Measurements from ENCODE around the gene DOCK2. TPM values are rescaled to one million over a fixed set of nuclear protein-coding genes. Genes with fewer than 3 reads are reported as not detected.

Gene DOCK2
- total and polyA plus RNA-seq, 9 of the 15 experiments (the other 6 are each of a cell fraction or from before 2014, with no cell fraction given): 4.5 to 42.6 (median 20.5) TPM

GRCh38 chr5:169745441-169746146 lies 108.5 kb downstream of the DOCK2 start:
- H3K9ac ChIP-seq (ENCODE audit: insufficient read depth in 1 of 2, low read depth in 2 of 2, low read length in 2 of 2): peak overlapping the region; percentile 9 to 56; a peak in 3 of 4 replicates
- ChIA-PET CTCF (ENCODE audit: low intra/inter-chr PET ratio) (no interaction called here), POLR2A (interaction anchor here (1.5 kb wide), 1 partner anchor 8 kb away, joined by 3 read pairs; no protein-coding TSS in a partner anchor)
- no peaks in the 10 kb centered on the region for H3K79me2 ChIP-seq (ENCODE audit: control insufficient read depth, insufficient read depth, low read length)
- FAIRE-seq: no peak
- 20% methylated on average over 5 of the region's 6 CpGs for WGBS (ENCODE audit: insufficient coverage, low coverage, missing lambda C conversion rate)
- in situ Hi-C loops (cut with MboI) (no loop called here), intact Hi-C loops (cut with micrococcal nuclease) (loop anchor here (1.0 kb wide), 2 partner anchors 43 to 58 kb away; no protein-coding TSS in a partner anchor)
- H2AFZ ChIP-seq (ENCODE audit: low read depth, low read length): peak overlapping the region; percentile 83
- no TSS peak for BruUV-seq (replicated peaks)
- H3K4me2 ChIP-seq (ENCODE audit: insufficient read depth, low read length): peak overlapping the region; percentile 67
- DNase-seq (ENCODE audit: extremely low read depth in 1 of 4, low spot score in 3 of 4): peak; percentile 24 to 50 (median 38)
- TF ChIP-seq RBFOX2 (IDR thresholded peaks at IDR 0.05; ENCODE audit: low read depth, low read length) (no peak), ZNF316 (IDR thresholded peaks at IDR 0.05) (peak; percentile 57), NFRKB (IDR thresholded peaks at IDR 0.05; ENCODE audit: low read depth) (0 out of 2 replicates have a peak, but pooled peaks have one; percentile 26), ESRRA (IDR thresholded peaks at IDR 0.05; ENCODE audit: borderline replicate concordance, low read depth) (peak; percentile 90), C11orf30 (IDR thresholded peaks at IDR 0.05; ENCODE audit: low read depth) (peak; percentile 49), ATF1 (CRISPR knock-in tag; IDR thresholded peaks at IDR 0.05) (no peak), ATF1 (tag; IDR thresholded peaks at IDR 0.05) (0 out of 2 replicates have a peak, but pooled peaks have one; percentile 1), DPF2 (IDR thresholded peaks at IDR 0.05) (no peak), LCOR (CRISPR knock-in tag; IDR thresholded peaks at IDR 0.05) (0 out of 2 replicates have a peak, but pooled peaks have one; percentile 7)
- H3K9me1 ChIP-seq (ENCODE audit: control insufficient read depth, insufficient read depth, low read length): no peaks in the 10 kb centered on the region
- peaks cover 5% of the 10 kb centered on the region; the same call in 1 of the 3 replicates for H3K36me3 ChIP-seq (ENCODE audit: control insufficient read depth, insufficient read depth, low read length)
- peak overlapping the region; percentile 87 for H3K27ac ChIP-seq (ENCODE audit: extremely low read depth, low read depth, low read length)
- H3K9me3 ChIP-seq (replicated peaks; ENCODE audit: control insufficient read depth, insufficient read depth, low read depth, low read length): no peaks in the 10 kb centered on the region
- ATAC-seq: peak; percentile 57
- H3K4me1 ChIP-seq (replicated peaks in 1 of 2; ENCODE audit: control insufficient read depth in 2 of 2, insufficient read depth in 2 of 2, low read length in 2 of 2): peaks cover 14 to 38% of the 10 kb centered on the region in 2 experiments; a peak in 4 of 5 replicates
- H3K27me3 ChIP-seq (ENCODE audit: control insufficient read depth in 2 of 2, insufficient read depth in 2 of 2, low read length in 2 of 2): no peaks in the 10 kb centered on the region
- H3K4me3 ChIP-seq: no peak overlapping the region
- no peaks in the 10 kb centered on the region for H4K20me1 ChIP-seq (replicated peaks; ENCODE audit: control insufficient read depth, insufficient read depth, low read length)

Measured in K562 (cell line).